NCI-H510A (cell line): ENCODE measurements around the gene VSX2.
A peak's percentile ranks its signal among the peaks of the same experiment; 100 is the strongest.

Experiments used
- DNase-seq: peaks from one replicate; lab custom pipeline; 2025; lab: John Stamatoyannopoulos, UW

Gene VSX2

DNA sequence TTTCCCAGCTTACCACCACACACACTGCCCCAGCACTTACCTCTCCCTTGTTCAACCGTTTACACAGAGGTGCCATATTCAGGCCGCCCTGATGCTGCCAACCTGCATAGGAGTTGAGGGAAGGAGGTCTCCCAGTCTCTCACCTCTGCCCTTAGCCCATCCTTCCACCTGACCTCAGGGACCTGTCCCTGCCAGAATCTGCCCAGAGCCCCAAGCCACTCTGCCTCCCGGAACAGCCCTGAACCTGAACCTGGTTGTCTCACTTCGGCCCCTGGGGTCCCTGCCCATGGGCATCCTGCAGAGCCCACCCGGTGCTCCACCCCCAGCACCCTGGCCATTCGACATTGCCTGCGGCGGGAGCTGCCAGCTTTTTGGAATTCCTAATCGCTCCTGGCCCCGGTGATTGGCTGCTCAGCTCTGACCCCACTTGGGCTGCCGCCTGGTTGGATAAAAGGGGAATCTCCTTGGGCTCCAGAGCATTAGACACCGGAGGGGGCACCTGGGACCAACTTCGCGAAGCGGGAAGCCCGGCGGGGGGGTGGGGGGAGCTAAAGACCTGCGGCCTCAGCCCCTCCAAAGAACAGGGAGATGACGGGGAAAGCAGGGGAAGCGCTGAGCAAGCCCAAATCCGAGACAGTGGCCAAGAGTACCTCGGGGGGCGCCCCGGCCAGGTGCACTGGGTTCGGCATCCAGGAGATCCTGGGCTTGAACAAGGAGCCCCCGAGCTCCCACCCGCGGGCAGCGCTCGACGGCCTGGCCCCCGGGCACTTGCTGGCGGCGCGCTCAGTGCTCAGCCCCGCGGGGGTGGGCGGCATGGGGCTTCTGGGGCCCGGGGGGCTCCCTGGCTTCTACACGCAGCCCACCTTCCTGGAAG lies at the start of gene VSX2:
Gene VSX2, plus strand, starts transcription at position 476 of the 874 bp plus-strand sequence. Its CDS starts 113 bp downstream, at position 589.
- no peak for DNase-seq

DNA sequence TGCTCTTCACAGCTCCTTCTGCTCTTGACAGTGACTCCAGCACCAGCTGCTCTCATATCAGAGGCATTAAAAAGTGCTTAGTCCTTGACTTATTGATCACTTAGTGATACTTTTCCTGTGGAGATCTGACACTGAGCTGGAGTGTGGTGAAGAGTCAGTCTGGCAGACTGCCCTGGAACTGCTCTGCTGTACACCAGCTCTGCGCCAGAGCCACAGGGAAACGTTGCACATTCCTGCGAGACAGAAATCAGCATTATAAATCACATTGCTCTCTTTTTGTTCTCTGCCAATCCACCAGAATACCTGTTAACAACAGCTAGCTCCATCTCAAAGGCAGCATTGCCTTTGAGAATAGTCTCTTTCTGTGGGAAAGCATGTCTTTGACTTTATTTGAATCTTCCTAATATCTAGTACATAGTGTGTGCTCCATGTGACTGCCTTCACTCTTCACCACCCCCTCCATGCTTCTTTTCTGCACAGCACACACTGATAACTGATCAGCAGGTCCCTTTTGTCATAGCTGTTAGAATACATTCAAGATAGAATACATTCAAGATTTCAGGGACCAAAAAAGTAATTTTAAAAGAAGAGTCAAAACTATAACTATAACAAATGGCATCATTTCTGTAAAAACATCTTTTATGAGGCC lies 48.2 kb upstream of the VSX2 start:
- DNase-seq, result peak; percentile 7

DNA sequence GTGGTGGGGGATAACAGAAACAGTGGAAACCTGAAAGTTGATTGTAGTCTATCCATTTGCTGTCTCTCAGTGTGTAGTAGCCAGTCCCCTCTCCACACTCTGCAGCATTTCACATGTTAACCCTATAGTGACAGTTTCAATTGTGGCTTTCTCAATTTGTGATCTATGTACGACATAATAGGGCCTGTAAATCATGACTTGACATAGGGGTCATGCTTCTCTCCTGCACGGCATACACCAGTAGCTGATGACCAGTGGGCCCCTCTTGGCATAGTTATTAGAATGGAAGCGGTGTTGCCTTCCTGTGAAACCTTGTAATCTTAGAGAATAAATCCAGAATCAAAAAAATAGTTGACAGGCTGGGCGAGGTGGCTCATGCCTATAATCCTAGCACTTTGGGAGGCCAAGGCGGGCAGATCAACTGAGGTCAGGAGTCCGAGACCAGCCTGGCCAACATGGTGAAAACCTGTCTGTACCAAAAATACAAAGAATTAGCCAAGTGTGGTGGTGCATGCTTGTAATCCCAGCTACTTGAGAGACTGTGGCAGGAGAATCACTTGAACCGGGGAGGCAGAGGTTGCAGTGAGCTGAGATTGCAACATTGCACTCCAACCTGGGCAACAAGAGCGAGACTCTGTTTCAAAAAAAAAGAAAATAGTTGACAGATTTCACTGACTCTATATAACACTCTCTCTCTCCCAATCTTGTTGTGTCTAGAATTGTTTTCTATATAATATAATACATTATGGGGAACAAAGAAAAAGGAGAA lies 44.6 kb upstream of the VSX2 start:
- DNase-seq, result no peak

DNA sequence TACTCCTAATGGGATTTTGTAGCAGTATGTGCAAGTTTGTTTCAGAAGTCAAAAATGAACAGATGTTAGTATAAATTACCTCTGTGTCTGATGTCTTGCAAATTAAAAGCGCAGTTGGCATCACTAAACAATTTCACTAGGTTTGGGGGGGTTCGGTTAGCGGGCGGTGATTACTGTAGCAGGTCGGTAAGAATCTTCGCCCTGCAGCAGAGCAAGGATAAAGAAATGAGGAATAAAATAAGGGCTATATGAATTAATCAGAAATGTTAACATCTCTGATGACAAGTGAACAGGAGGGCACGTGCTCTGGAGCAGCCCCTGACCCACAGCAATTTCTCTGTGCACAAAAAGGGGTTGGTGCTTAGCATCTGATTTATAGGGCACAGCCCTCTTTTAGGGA lies 43.6 kb upstream of the VSX2 start:
- DNase-seq, result no peak

DNA sequence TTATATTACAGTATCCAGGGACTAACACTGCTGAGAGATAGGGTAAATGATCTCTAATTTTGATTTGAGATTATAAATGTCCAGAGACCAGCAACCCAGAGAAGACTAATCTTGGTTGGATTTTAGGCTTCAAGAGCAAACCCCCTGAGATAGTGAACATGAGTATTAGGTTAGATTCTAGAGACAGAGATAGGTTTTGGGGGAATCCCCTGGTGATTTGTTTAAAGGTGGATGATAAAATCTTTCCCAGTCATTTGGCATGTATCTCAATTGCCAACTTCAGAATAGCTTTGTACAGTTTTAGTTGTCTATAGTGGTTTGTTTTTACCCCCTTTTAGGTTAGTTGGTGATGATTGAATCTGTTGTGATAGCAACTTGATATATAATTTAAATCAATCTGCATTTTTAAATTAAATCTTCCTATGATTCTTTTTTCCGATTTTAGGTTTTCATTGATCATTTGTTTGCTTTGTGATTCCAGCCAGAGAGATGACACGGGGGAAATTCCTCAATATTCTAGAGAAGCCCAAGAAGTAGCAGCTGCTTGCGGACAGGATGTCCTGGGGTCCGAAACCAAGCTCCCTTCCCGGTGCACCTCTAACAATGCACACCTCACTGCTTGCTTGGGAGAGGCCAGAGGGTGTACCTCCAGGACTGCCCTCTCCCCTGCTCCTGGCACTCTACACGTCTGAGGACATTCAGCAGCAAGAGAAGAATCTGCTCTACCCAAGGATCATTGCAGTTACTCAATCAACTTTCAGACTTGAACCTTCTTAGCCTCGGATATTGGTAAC lies 40.6 kb upstream of the VSX2 start:
- no peak for DNase-seq

DNA sequence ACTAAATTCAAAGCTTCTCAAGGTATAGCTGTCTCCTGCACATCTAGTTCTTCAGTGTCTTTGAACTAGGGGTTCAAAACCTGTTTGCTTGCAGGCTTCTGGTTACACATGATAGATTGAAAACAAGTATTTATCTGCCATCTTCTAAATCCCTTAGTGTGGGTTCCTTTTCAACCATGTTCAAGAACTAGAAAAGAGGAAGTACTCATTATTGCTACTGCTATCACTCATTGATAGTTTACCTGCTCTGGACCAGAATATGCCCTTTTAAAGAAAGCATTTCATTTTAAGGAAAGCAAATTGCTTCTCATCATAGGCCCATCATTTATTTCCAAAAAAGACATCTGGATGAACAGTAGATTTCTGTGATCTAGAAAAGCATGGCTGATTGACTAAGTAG lies 37.1 kb upstream of the VSX2 start:
- DNase-seq, result no peak

DNA sequence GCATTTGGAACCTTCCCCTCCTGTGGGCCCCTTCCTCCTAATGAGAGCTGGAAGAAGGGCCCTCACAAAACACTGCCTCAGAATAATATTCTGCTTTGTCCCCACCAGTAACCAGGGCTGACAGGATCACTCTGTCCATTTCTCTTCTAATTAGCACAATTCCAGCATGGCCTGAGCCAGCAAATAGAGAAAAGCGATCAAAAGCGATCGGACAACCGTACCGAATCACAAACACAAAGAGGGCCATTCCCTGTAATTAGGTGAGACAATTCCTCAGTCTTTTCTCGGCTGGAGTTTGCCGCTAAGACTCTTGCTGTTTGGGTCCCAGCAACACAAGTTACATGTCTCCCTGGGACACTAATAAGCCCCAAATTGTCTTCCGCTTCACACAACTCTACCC lies 35.6 kb upstream of the VSX2 start:
- no peak for DNase-seq

DNA sequence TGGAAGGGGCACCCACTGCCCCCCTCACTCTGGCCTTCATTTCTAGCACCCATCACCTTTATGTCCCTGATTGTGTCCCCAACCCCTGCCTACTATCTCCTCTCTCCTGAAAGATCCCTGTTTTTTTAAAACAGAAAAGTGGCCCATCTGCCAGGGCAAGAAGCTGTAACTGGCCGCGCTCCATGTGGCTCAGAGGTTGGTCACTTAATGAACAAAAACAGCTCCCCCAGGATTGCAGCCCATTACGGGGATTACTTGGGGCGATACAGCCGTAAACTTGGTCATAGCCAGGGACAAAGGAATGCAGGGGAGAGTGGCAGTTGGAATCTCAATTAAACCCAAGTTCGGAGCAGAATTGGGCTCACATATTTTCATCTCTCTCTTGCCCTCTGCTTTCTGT lies 34.8 kb upstream of the VSX2 start:
- DNase-seq, result no peak

DNA sequence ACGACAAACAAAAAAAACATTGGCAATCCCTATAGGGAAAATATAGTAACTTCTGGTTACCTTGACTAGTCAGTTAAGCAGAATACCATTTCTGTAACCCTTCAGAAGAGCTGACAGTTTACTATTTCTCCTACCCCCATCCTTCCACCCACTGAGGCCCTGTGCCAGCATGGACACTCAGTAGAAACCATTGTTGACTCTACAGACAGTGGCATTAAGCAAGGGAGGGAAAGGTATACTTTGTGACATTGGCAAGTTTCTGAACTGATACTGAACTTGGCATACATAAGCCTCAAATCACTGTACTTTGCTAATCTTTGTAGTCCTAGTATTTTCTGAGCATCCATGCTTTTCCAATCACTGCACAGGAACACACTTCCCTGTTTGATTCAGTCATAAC lies 33.4 kb upstream of the VSX2 start:
- no peak for DNase-seq

DNA sequence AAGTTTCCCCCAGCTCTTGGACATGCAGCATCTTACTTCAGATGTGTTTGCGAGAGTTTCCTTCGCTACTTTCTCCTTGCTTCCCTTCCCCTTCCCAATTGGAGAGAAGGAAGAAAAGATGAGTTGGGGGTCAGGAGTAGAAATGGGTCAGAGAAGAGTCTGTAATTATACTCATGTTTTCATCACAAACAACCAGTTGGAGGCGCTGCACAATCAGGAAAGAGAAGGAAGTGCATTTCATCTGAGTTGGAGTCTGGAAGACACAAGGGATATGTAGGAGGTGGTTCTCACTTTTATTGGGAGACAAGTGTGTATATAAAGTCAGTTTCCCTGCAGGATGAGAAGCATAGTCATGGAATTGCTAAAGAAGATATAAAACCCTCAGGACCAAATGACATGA lies 31.3 kb upstream of the VSX2 start:
- DNase-seq, result no peak

DNA sequence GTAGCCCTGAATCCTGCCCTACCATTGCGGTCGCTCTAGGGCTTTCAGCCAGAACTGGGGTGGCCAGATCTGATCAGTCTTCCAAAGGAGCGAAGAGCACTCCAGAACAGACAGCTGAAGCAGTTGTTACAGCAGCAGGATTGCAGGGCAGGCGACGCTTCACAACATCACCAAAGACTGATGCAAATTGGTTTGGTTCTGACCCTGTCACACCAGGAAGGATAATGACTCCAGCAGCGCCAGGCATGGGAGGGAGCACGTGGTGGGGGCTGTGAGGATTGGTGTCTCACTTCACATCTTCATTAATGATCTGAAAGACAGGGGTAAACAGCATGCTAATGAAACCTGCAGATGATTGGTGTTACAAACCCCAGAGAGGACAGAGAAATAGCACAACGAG lies 30.6 kb upstream of the VSX2 start:
- no peak for DNase-seq

DNA sequence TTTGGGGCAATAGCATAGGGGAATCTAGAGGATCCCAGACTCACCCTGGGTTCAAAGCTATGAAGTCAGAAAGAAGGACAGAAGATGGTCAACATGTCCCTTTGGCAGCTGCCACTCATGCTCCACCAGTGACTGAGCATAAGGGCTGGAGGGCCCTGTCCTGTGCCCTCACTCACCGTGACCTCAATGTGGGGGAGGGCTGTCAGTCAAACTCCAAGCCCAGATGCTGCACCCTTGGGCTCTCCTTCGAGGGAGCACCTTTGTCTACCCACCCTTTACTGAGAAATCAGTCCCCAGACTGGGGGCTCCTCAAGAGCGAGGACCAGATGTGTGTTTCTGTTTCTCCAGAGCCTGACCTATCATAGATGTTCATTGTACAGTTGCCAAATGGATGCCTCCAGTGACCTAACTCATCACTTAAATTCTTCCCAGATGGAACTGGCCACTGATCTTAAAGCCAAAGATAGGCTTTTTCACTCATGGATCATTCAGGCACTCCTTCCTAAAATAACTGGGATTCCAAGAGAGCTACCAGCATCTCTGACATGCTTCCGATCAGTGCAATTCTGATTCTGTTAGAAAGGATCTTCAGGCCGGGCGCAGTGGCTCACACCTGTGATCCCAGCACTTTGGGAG lies 27.2 kb upstream of the VSX2 start:
- DNase-seq, result no peak

DNA sequence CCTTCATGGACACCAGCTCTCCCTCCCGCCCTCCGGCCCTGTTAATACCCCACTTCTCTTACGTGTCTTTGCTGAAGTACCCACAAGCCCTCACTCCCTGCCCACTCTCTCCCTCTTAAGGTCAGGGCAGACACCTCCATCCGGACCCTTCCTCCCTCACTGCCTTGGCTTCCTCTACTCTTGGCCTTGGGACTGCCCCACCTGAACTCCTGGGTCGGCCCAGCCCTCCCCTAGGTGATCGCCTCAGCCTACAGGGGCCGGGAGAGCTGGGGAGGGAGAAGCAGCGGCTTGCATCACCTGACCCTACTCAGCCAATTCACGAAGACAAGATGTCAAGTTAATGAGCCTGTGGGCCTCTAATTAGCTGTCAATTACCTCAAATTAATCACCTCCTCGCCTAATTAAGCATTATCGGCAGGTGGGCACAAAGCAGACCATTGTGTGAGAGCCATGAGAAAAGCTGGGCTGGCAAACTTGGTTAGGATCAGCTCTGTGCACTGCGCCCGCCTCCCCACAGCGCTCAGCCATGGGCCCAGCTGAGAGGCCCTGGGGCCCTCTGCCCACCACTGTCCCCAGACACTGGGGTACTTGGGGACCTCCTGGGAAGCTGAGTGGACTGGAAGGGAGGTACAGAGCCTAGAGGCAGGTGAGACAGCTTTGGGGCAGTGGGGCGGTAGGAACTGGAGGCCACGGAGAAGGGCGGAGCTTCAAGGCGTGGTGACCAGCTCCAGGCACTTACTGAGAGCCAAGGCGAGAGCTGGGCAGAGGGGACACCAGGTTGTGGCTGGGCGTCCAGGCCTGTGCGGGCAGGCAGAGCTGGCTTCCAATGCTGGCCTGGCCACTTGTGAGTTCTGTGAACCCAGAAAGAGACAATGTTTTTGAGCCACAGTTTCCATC lies 25.1 kb upstream of the VSX2 start:
- no peak for DNase-seq

DNA sequence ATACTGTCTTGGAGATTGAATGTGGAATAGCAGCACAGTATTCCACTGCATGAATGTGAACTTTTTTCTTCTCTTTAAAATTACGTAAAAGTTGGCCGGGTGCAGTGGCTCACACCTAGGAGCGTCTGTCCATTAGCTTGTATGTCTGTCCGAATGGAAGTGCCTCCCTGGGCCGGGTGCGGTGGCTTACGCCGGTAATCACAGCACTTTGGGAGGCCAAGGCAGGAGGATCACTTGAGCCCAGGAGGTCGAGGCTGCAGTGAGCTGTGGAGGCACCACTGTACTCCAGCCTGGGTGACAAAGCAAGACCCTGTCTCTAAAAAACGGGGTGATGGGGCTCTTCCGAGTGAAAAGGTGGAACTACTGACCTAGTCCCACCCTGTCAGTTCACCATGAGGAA lies 22.6 kb upstream of the VSX2 start:
- no peak for DNase-seq

DNA sequence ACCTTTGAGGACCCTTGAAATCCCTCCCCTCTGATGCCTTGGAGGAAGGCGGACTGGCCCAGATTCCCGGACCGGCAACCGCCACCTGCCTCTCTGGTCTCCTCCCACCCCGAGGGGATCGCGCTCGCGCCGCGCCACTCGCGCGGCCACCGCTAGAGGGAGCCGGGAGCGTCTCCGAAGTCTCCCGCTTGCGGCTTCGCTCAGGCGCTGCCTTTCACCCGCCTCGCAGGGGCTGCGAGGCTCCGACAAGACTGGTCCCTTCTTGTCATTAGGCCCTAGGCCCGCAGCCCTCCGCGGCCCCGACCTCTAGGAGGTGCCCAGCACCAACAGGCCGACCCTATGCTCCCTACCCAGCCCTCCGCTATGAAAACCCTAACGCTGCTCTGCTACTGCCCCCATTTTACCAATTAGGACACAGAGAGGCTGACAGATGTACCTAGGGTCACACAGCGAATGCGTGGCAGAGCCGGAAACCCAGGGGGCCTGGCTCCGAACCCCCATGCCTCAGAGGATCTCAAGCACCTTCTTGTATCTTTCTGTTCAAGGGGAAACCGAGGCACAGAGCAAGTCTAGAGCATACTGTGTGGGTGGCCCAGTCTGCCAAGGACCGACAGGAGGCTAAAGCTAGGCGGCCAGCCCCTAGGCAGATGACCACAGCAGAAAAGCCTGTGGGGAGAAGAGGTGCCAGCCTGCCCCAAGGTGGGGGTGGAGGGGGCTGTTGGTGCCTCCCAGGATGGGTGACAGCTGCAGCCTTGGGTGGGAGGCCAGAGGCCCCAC lies 21.4 kb upstream of the VSX2 start:
- DNase-seq, result peak; percentile 7

DNA sequence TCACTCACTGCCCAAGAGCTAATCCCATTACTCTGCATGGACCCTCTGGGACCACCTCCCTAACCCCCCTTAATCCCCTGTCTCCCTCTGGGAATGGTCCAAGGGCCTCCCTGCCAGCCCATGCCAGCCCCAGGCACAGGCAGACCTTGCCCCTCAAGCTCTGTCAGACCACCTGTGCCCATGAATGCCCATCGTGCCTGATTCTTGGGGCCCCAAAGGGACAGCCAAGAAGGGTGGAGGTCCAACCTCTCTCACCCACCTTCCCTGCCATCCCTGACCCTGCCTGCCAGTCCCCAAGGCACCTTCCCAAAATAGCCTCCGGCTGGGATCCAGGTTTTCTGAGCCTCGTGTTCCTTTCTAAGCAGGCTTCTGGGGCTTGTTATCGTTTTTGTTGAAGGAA lies 20.8 kb upstream of the VSX2 start:
- no peak for DNase-seq

DNA sequence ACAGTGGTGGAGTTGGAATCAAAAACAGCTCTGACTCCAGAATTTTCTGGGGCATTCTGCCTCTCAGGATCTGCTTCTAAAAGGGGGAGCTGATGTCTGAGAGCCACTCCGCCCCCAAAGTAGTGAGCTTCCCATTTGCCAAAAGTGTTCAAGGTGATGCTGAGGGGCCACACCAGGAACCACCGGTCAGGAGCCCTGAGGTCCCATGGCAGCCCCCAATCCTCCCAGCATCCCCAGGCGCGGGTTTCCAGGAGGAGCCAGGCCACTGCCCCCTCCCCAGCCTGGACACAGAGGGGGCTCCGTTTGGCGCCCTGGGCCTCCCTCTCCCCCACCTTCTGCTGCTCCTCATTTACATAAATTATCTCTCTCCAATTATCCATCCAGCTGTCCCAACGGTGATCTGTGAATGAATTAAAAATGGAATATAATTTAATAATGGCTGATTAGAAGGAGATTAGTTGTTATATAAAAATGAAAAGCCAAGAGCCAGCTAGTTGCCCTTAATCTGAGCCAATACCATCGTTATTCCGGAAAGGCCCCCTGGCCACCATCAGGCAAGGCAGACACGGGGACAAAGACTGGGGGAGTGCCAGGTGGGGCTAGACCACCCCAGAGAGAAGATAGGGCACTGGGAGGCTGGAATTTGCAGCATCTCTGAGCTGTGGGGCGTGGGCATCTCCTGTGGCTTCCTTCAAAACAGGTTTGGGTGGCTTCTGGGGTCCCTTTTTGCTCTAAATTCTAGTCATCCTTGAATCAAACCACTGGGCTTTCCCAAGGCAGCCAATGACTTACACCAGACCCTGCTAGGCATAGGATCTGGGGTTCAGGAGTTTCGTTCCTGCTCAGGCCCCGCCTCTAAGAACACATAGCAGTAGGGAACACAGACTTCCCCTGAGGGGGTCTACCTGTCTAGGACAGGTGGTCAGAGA lies 19.7 kb upstream of the VSX2 start:
- no peak for DNase-seq

DNA sequence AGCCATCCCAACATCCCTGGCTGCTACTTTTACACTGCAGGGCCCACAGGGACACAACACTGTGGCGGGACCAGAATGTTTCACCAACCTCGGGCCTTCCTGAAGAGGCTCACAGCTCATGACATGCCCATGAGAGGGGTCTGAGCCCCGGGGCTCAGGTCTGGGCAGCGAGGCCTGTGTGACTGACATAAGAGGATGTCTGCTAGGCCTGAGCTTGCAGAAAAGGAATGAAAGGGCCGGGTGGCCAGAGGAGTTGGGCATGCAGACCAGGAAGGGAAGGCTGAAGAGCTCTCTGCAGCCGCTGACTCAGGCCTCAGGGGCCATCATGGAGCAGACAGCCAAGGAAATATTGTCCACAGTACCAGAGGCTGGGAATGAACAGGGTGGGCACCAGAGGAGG lies 18.3 kb upstream of the VSX2 start:
- DNase-seq, result no peak

DNA sequence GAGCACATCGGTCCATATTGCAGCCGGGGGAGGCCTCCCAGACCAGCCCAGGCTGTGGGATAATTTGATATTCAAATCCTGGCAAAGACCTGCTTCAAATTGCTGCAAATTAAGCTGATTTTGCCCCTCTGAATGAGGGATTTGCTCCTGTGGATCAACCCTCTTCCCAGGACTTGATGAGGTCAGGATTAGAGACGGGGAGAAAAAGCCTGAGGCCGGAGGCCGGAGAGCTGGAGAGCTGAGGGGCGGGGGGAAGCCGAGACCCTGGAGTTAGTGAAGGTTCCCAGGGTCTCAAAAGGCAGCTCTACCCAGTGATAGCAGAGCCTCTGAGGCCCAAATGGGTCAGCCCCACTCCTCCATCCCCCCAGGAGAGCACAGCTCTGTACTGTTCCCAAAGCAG lies 17.5 kb upstream of the VSX2 start:
- no peak for DNase-seq
